GM12801 (cell line): Measurements from ENCODE around the gene NOP14.

ENCODE experiments used
- TF ChIP-seq, protein P1 (sequence below): IDR thresholded peaks from one replicate; pipeline ENCODE4 v1.5.1; 2011; ENCODE audit warnings: control low read depth; ENCODE audit not compliant: insufficient read length; ENCODE audit errors: extremely low read depth

Gene NOP14

DNA sequence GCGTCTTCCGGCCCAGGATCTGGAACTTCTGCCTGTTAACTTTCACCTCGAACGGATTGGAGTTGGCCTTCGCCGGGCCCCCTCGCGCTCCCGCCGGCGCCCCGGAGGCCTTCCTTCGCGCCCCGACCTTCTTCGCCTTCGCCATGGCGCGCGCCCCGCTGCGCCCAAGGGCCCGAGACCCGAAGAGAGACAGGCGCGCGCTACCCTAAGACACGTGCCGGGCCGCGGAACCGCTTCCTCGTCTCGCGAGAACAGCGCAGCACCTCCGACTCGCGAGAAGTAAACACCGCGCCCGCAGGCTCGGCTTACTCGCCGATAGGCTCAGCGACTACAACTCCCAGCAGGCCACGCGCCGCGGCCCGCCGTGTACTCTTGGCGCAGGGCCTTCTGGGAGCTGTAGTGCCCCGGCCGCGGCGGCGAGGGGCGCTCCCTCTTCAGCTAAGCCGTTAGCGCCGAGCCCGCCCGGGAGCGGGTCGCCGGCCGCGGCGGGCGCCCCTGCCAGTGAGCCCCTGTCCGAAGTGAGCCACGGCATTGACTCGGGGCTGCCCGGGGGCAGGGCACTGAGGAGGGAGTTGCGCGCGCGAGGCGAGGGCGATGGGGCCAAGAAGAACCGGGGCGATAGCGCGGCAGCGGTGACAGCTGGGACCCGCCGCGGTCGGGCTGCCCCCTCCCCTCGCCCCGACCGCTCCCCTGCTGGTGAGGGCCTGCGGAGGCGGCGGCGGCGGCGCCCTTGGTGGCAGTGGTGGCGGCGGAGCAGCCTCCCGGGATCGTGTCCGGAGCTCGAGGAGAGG is at the start of gene NOP14, which contains the start of gene GRK4:
Gene NOP14, minus strand, starts transcription at position 232 of the 791 bp plus-strand sequence. Its CDS starts 87 bp downstream, at position 145.
Gene GRK4, plus strand, starts transcription at position 397 of the 791 bp plus-strand sequence. CDS start 500 bp downstream, outside the sequence.
- TF ChIP-seq, protein P1, sequence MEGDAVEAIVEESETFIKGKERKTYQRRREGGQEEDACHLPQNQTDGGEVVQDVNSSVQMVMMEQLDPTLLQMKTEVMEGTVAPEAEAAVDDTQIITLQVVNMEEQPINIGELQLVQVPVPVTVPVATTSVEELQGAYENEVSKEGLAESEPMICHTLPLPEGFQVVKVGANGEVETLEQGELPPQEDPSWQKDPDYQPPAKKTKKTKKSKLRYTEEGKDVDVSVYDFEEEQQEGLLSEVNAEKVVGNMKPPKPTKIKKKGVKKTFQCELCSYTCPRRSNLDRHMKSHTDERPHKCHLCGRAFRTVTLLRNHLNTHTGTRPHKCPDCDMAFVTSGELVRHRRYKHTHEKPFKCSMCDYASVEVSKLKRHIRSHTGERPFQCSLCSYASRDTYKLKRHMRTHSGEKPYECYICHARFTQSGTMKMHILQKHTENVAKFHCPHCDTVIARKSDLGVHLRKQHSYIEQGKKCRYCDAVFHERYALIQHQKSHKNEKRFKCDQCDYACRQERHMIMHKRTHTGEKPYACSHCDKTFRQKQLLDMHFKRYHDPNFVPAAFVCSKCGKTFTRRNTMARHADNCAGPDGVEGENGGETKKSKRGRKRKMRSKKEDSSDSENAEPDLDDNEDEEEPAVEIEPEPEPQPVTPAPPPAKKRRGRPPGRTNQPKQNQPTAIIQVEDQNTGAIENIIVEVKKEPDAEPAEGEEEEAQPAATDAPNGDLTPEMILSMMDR: no peak

DNA sequence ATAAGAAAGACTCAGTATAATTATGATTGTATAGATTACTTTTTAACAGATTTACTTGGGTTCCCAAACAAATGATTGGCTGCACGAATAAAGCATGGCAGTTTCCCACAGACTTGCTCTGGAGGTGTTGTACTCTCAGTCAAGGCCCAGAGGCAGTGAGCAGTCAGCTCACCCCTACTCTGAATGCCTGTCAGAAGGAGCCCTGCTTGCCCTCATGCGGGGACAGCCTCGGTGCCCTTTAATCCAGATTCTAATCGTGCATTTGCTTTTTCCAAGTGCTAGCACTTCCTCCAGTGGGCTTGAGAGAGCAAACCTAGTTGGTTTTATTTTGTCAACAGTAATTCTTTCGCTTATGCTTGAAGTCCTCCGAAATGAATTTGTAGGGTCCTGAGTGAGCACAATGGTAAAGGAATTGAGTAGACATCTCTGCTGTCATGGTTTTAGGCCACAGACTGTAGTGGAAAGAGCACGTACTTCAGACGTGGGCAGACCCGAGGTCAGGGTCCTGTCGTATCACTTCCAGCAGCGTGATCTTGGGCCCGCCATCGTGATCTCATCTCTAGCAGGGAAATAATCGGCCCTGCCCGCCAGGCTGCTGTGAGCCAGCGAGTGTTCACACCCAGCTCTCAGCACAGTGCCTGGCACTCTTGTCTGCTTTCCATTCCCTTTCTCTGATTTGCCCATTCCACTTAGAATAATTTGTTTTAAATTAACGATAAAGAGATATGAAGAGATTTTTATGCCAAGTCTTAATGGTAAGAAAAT is 48.4 kb upstream of the NOP14 start:
- TF ChIP-seq, protein P1: no peak

DNA sequence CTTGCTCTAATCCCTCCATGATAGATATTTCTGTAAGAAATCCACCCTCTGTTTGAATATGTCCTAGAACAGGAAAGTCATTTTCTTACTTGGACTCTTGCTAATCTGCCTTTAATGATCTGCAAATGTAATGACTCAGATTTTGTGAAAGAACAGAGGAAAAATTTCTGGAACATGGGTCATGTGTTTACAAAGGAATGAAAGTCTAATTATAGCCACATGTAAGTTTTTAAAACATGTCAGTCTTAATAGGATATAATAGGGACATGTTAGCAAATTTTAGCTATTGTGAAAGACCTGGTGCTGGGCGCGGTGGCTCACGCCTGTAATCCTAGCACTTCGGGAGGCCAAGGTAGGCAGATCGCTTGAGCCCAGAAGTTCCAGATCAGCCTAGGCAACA is 47.8 kb upstream of the NOP14 start:
- TF ChIP-seq, protein P1: no peak

DNA sequence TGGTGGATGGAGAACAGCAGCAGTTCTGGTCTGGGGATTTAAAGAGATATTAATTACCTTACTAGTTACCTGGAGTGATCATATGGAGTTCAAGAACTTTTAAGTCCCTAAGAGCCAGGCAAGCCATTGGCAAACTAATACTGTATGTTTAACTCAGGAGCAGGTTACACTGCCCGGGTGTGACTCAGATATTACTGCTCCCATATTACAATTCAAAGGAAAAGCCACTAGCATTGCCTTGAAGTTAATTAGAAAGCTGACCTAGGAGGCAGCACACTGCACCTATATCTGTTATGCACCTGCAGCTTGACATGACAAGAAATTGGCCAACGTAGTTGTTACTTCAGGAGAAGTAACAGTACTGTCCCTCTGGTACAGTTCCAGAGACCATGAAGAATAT is 47.4 kb upstream of the NOP14 start:
- TF ChIP-seq, protein P1: no peak

DNA sequence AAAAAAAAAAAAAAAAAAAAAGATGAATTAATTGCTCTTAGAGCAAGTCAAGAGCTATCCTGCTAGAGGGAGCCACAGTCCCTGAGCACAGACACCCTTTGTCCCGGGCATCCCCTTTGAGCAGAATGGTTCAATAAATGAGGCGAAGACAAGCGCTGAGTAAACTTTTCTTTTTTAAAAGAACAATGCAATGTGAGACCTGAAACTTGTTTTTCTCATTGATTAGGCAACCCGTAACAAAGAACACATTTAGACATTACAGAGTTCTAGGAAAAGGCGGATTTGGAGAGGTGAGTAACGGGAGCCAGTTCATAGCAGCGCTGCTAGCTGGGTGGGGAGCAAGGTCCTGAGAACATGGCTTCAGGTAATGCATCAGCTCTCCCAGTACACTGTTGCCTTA is 46.2 kb upstream of the NOP14 start:
- TF ChIP-seq, protein P1: no peak

DNA sequence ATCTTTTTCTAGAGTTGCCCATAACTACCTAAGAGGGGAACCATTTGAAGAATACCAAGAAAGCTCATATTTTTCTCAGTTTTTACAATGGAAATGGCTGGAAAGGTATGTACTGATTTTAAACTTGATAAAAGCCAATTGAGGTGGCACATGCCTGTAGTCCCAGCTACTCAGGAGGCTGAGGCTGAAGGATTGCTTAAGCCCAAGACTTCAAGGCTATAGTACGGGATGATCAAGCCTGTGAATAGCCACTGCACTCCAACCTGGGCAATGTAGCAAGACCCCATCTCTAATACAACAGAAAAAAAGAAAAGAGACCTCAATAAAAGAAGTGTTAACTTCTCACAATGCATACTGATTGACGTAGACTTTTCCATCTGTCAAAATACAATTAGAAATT is 44.5 kb upstream of the NOP14 start:
- TF ChIP-seq, protein P1: no peak

GRCh38 chr4:2996415-2996814 is 33.2 kb upstream of the NOP14 start:
- TF ChIP-seq, protein P1: no peak
